ACHN (cell line): Measurements from ENCODE around the gene USP20.
A peak's percentile ranks its signal among the peaks of the same experiment; 100 is the strongest.

Source experiments
- DNase-seq: peaks from one replicate; pipeline ENCODE4 v3.0.0-alpha.2; 2015
- in situ Hi-C: cut with HindIII; loops from 2 replicates; pipeline ENCODE4 v1.10.0; 2017; ENCODE audit warnings: low sequenced_read_pairs, low pct_ligation_motif_present, low pct_unique_long_range_greater_than_20kb

USP20 gene

GRCh38 chr9:129848712-129849441 lies 13.6 kb downstream of the USP20 start:
- in situ Hi-C loops = no loop called here
- DNase-seq = no peak

- no peak for DNase-seq
- in situ Hi-C loops = no loop called here
Measured at GRCh38 chr9:129849901-129850300, 14.6 kb downstream of the USP20 start.

GRCh38 chr9:129850821-129851550 lies 15.7 kb downstream of the USP20 start:
- DNase-seq = peak; percentile 14
- in situ Hi-C loops = no loop called here

GRCh38 chr9:129851821-129852220 lies 16.6 kb downstream of the USP20 start:
- in situ Hi-C loops = no loop called here

GRCh38 chr9:129852579-129852978 lies 17.3 kb downstream of the USP20 start:
- DNase-seq = no peak
- in situ Hi-C loops = no loop called here

More at GRCh38 chr9:129851821-129852220, 16.6 kb downstream of the USP20 start:
- DNase-seq = no peak

GRCh38 chr9:129853614-129854013 lies 18.4 kb downstream of the USP20 start:
- in situ Hi-C loops = no loop called here
- DNase-seq = no peak

- DNase-seq = no peak
- in situ Hi-C loops = no loop called here
Measured at GRCh38 chr9:129854588-129855110, 19.4 kb downstream of the USP20 start.

- in situ Hi-C loops = no loop called here
- no peak for DNase-seq
Measured at GRCh38 chr9:129857207-129857606, 21.9 kb downstream of the USP20 start.

GRCh38 chr9:129858167-129858962 lies 23.1 kb downstream of the USP20 start:
- in situ Hi-C loops = no loop called here
- DNase-seq = no peak

- in situ Hi-C loops = no loop called here
- no peak for DNase-seq
Measured at GRCh38 chr9:129860653-129861446, 25.6 kb downstream of the USP20 start.

- in situ Hi-C loops = no loop called here
- DNase-seq = no peak
Measured at GRCh38 chr9:129861447-129861827, 26.2 kb downstream of the USP20 start.

GRCh38 chr9:129863059-129863690 lies 27.9 kb downstream of the USP20 start:
- DNase-seq = no peak
- in situ Hi-C loops = no loop called here

- in situ Hi-C loops = no loop called here
Measured at GRCh38 chr9:129864991-129865647, 29.9 kb downstream of the USP20 start.

GRCh38 chr9:129865668-129866320 lies 30.5 kb downstream of the USP20 start:
- no peak for DNase-seq
- in situ Hi-C loops = no loop called here

More at GRCh38 chr9:129864991-129865647, 29.9 kb downstream of the USP20 start:
- DNase-seq = no peak

GRCh38 chr9:129866394-129867135 lies 31.3 kb downstream of the USP20 start:
- in situ Hi-C loops = no loop called here
- no peak for DNase-seq
